GM18951 (cell line): Measurements from ENCODE around the gene SPINDOC.
"Not testable (repeated sequence)": the region's sequence is repeated elsewhere in the genome, so short reads cannot be mapped to it uniquely, and the experiment has no call there.

Source experiments
- POLR2A ChIP-seq: IDR thresholded peaks from 4 replicates; pipeline ENCODE4 v1.6.1; 2011; ENCODE audit warnings: mild to moderate bottlenecking; ENCODE audit not compliant: insufficient read length, insufficient read depth; ENCODE audit errors: extremely low read depth
- in situ Hi-C: fragments of 300-500 bp; cut with MboI; formaldehyde crosslinking; loops from one replicate; pipeline ENCODE4 v1.12.0; 2022; ENCODE audit warnings: low sequenced_read_pairs, mixed read lengths, inconsistent platforms; ENCODE audit not compliant: unreplicated experiment

The SPINDOC gene

GRCh38 chr11:63805844-63806415 lies 7.3 kb upstream of the SPINDOC start:
- no peak for TF ChIP-seq POLR2A
- in situ Hi-C loops: no loop called here

DNA sequence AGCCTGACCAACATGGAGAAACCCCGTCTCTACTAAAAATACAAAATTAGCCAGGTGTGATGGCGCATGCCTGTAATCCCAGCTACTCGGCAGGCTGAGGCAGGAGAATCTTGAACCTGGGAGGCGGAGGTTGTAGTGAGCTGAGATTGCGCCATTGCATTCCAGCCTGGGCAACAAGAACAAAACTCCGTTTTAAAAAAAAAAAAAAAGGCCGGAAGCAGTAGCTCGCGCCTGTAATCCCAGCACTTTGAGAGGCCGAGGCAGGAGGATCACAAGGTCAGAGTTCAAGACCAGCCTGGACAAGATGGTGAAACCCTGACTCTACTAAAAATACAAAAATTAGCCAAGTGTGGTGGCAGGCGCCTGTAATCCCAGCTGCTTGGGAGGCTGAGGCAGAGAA lies 2.9 kb upstream of the SPINDOC start:
- in situ Hi-C loops: not testable (repeated sequence)

DNA sequence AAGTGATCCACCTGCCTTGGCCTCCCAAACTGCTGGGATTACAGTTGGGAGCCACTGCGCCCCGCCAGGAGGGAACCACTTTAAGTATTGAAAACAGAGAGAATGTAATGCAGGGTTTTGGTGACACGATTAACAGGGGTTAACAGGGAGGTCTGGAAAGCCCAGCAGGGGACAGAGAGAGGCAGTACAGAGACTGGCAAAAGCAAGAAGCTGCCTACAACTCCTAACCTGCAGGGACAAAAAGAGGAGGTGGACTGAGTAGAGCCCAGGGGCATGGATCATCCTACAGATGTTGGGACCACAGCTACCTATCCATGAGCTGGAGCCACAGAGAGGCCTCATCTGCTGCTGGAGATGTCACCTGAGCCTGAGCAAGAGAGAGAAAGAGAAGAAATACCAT lies 1.7 kb upstream of the SPINDOC start:
- in situ Hi-C loops: no loop called here
- TF ChIP-seq POLR2A: no peak

DNA sequence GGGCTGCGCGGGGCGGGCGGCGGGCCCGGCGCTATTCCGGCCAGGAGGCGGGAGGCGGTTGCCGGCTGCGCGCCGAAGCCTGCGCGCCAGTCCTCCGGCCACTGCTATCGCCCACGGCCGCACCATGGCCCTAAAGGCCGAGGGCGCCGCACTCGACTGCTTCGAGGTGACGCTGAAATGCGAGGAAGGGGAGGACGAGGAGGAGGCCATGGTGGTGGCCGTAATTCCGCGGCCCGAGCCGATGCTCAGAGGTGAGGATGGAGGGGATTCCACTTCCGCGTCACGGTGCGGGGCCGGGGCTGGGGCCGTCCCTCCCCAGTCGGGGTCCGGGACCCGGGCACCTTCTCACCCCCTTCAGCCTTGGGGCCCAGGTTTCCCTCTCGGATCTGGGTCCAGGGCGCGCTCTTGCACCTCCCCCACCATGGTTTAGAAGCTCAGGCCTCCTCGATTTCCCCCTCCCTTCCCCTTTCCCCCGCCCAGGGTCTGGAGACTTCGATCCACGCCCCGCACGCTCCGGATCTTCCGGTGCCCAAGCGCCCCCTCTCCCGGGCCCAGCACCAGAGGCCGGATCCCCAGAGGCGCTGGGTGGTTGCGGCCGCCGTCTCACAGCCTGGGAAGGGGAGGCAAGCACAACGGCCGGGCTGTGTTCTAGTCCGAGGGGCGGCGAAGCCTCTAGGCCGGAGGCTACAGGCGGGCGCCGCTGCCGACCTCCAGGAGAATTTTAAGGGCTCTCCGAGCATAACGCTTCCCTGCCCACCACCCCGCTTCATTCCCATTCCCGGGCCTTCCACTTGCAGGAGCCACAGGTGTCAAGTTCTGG lies 517 bp downstream of the SPINDOC start:
- no peak for TF ChIP-seq POLR2A
- in situ Hi-C loops: no loop called here

GRCh38 chr11:63814383-63814736 lies 1.1 kb downstream of the SPINDOC start:
- in situ Hi-C loops: no loop called here
- no peak for TF ChIP-seq POLR2A

DNA sequence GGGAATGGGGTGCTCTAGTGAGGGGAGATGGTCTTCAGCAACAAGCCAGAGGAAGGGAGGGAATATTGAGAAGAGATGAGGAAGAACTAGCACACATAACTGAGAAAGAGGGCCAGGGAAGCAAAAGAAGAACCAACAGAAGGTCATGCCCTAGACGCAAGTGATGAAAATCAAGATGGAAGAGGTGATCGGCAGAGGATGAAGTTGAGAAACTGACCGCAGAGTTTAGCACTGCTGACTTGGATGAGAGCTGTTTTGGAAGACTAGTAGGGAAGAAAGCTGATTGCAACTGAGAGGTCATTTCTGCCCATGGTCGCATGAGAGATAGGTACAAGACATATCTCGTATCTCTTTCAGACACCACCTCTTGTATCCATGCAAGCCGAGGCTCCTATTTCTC lies 2.9 kb downstream of the SPINDOC start:
- in situ Hi-C loops: no loop called here
- no peak for TF ChIP-seq POLR2A

- in situ Hi-C loops: no loop called here
- TF ChIP-seq POLR2A: no peak
Measured at GRCh38 chr11:63816732-63817131, 3.5 kb downstream of the SPINDOC start.

- TF ChIP-seq POLR2A: no peak
- in situ Hi-C loops: no loop called here
Measured at GRCh38 chr11:63817758-63818498, 4.7 kb downstream of the SPINDOC start.

- in situ Hi-C loops: no loop called here
- no peak for TF ChIP-seq POLR2A
Measured at GRCh38 chr11:63818609-63819008, 5.4 kb downstream of the SPINDOC start.

DNA sequence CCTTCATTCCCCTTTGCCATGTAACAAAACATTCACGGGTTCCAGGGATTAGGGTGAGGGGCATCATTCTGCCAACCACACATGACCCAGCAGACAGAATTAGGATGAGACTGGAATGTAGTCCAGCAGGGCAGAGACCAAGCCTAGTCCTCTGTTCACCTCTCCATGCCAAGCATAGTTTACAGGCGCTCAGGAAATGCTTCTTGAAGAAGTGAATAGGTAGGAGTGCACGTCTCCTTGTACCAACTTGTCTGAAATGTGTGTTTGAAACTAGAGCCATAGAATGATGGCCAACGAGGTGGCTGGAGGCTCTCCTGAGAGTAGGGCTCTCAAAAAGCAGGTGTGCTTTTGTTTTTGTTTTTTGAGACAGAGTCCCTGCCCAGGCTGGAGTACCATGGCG lies 8.2 kb downstream of the SPINDOC start:
- in situ Hi-C loops: no loop called here
- no peak for TF ChIP-seq POLR2A

- in situ Hi-C loops: no loop called here
- TF ChIP-seq POLR2A: no peak
Measured at GRCh38 chr11:63826471-63827190, 13.4 kb downstream of the SPINDOC start.

DNA sequence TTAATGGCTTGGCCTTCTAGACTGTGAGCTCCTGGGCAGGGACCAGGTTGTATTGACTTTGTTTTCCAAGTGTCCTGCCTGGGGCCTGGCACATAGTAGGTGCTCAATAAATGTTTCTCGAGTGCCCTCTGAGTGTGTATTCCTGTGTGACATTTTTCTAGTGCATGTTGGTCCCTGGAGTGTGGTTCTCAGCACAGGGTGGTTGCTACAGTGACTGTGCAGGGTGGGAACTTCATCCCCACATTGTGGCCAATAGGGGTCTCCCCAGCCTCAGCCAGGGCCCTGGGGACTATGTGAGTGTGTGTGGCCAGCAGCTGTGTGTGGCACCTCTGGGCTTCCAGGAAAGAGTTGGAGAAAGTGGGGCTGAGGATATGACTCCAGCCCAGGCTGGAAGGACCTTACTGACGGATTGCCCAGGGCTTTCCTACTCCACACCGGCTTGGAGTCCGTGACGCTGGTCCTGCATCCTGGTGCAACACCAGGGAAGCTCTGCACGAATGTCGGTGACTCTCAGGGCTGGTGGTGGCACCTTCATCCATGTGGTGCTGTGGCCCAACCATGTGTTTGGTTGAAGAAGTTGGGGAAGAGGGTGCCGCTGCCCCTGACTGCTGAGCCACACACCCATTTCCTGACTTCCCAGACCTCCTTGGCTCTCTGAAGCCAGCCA lies 16.7 kb downstream of the SPINDOC start:
- in situ Hi-C loops: loop anchor here (10.0 kb wide), 2 partner anchors 115 to 325 kb away; no protein-coding TSS in a partner anchor
- no peak for TF ChIP-seq POLR2A

DNA sequence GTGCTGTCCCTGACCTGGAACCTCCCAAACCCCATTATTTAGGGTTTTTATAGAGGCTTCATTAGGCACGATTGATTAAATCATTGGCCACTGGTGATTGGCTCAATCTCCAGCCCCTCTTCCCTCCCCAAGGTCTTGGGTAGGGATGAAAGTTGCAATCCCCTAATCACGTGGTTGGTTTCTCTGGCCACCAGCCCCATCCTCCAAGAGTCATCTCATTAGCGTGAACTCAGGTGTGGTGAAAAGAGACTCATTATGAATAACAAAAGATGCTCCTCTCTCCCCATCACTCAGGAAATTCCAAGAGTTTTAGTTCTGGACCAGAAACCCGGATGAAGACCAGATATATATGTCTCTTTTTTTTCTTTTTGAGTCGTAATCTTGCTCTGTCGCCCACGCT lies 18.1 kb downstream of the SPINDOC start:
- in situ Hi-C loops: loop anchor here (10.0 kb wide), 2 partner anchors 113 to 323 kb away; no protein-coding TSS in a partner anchor
- TF ChIP-seq POLR2A: no peak

DNA sequence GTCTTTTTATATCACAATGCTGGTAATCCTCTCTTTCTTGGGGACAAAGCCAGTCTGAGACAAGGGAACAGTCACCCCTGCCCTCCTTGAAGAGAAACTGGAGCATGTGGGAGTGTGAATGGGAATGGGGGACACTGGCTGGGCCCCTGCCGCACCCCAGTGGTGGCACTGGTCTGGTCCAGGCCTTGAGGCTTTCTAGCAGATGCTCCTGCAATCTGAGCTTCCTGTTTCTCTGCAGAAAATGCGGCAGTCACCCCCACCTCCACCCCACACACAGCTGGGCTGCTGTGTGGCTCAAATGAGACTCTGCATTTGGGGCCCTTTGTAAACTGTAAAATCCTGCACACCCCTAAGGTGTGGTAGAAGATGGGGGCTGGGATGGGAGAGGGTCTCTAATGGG lies 19.1 kb downstream of the SPINDOC start:
- in situ Hi-C loops: loop anchor here (10.0 kb wide), 2 partner anchors 112 to 322 kb away; no protein-coding TSS in a partner anchor
- no peak for TF ChIP-seq POLR2A
